Measurements from ENCODE around the gene STK39. TPM values are rescaled to one million over a fixed set of nuclear protein-coding genes. Genes with fewer than 3 reads are reported as not detected.
A peak's percentile ranks its signal among the peaks of the same experiment; 100 is the strongest.

Gene STK39
- polyA plus RNA-seq, 2 of the 4 experiments (the other 2 are of a cell fraction), result 14.2 to 27.2 TPM

DNA sequence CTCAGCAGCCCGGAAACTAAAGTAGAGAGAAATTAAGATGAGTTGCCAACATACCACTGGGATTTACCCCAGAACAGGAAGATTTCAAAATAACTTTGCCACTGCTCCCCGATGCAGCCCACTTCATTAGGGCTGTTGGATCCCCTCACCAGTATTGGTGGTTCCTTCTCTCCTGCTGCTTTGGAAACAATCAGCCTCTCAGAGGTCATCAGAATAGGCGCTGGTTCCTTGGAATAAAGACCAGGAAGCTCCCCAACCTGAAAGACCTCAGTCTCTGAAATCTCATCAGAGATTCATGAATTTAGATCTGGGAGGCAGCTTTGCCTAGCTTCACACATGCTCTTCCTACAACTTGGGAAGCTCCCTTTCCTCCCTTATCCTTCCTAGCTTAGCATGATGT, 332.4 kb downstream of the STK39 start:
- no peak overlapping the region for H3K4me2 ChIP-seq
- 28% methylated on average over 3 of the region's 3 CpGs for WGBS (ENCODE audit: missing lambda C conversion rate)
- DNase-seq (ENCODE audit: low read depth in 1 of 2, low spot score in 1 of 2) (no peak), ATAC-seq (no peak), FAIRE-seq (no peak)
- H3K4me1 ChIP-seq, result no peaks in the 10 kb centered on the region
- no peak overlapping the region for H3K4me3 ChIP-seq
- POLR2A ChIA-PET, result no interaction called here
- no peaks in the 10 kb centered on the region for H3K9me3 ChIP-seq
- CTCF ChIA-PET, result no interaction called here
- H3K27ac ChIP-seq, result no peak overlapping the region
- TF ChIP-seq BHLHE40 (IDR thresholded peaks at IDR 0.05; ENCODE audit: low read depth, low read length) (no peak), RAD21 (conservative IDR thresholded peaks at IDR 0.05 in 1 of 2, IDR thresholded peaks at IDR 0.05 in 1 of 2) (no peak), EP300 (IDR thresholded peaks at IDR 0.05) (no peak), RCOR1 (IDR thresholded peaks at IDR 0.05; ENCODE audit: low read depth, low read length) (no peak), FOSL2 (IDR thresholded peaks at IDR 0.05) (no peak), FOSL2 (CRISPR knock-in tag; IDR thresholded peaks at IDR 0.05) (no peak), HDAC2 (IDR thresholded peaks at IDR 0.05) (no peak), RNF2 (IDR thresholded peaks at IDR 0.05; ENCODE audit: borderline replicate concordance, low read depth) (no peak), CHD4 (IDR thresholded peaks at IDR 0.05; ENCODE audit: borderline replicate concordance) (no peak), FOSB (CRISPR knock-in tag; IDR thresholded peaks at IDR 0.05) (no peak), JUNB (IDR thresholded peaks at IDR 0.05) (no peak)
- TF ChIP-seq, protein P1, sequence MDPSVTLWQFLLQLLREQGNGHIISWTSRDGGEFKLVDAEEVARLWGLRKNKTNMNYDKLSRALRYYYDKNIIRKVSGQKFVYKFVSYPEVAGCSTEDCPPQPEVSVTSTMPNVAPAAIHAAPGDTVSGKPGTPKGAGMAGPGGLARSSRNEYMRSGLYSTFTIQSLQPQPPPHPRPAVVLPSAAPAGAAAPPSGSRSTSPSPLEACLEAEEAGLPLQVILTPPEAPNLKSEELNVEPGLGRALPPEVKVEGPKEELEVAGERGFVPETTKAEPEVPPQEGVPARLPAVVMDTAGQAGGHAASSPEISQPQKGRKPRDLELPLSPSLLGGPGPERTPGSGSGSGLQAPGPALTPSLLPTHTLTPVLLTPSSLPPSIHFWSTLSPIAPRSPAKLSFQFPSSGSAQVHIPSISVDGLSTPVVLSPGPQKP (IDR thresholded peaks at IDR 0.05; ENCODE audit: low read depth, low read length), result no peak

DNA sequence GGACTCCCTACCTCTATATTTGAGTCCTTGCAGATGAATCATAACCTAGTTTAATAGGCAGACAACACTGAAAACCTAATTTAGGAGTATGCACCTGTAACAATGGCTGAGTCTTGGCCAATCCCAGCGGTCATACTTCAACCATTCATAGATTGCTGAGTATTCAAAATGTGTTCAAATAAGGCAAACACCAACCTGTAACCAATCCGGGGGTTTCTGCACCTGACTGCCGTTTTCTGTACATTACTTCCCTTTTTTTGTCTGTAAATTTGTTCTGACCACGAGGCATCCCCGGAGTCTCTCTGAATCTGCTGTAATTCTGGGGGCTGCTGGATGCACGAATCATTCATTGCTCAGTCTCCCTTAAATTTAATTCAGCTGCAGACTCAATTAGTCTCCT, 338.6 kb downstream of the STK39 start:
- 8% methylated on average over 6 of the region's 6 CpGs for WGBS (ENCODE audit: missing lambda C conversion rate)
- no peak for FAIRE-seq
- H3K27ac ChIP-seq, result no peak overlapping the region
- ChIA-PET POLR2A (no interaction called here), CTCF (no interaction called here)
- TF ChIP-seq TP53 (CRISPR knock-in tag; IDR thresholded peaks at IDR 0.05) (no peak), RFX5 (IDR thresholded peaks at IDR 0.05) (no peak), RAD21 (conservative IDR thresholded peaks at IDR 0.05 in 1 of 2, IDR thresholded peaks at IDR 0.05 in 1 of 2) (no peak), HDAC2 (IDR thresholded peaks at IDR 0.05) (no peak), HEYL (CRISPR knock-in tag; IDR thresholded peaks at IDR 0.05) (no peak), FOXS1 (CRISPR knock-in tag; IDR thresholded peaks at IDR 0.05) (no peak)
- TF ChIP-seq, protein P2, sequence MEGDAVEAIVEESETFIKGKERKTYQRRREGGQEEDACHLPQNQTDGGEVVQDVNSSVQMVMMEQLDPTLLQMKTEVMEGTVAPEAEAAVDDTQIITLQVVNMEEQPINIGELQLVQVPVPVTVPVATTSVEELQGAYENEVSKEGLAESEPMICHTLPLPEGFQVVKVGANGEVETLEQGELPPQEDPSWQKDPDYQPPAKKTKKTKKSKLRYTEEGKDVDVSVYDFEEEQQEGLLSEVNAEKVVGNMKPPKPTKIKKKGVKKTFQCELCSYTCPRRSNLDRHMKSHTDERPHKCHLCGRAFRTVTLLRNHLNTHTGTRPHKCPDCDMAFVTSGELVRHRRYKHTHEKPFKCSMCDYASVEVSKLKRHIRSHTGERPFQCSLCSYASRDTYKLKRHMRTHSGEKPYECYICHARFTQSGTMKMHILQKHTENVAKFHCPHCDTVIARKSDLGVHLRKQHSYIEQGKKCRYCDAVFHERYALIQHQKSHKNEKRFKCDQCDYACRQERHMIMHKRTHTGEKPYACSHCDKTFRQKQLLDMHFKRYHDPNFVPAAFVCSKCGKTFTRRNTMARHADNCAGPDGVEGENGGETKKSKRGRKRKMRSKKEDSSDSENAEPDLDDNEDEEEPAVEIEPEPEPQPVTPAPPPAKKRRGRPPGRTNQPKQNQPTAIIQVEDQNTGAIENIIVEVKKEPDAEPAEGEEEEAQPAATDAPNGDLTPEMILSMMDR (IDR thresholded peaks at IDR 0.05), result no peak
- TF ChIP-seq, protein P3, sequence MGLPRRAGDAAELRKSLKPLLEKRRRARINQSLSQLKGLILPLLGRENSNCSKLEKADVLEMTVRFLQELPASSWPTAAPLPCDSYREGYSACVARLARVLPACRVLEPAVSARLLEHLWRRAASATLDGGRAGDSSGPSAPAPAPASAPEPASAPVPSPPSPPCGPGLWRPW (IDR thresholded peaks at IDR 0.05), result no peak
- TF ChIP-seq, protein P4, sequence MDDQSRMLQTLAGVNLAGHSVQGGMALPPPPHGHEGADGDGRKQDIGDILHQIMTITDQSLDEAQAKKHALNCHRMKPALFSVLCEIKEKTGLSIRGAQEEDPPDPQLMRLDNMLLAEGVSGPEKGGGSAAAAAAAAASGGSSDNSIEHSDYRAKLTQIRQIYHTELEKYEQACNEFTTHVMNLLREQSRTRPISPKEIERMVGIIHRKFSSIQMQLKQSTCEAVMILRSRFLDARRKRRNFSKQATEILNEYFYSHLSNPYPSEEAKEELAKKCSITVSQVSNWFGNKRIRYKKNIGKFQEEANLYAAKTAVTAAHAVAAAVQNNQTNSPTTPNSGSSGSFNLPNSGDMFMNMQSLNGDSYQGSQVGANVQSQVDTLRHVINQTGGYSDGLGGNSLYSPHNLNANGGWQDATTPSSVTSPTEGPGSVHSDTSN (IDR thresholded peaks at IDR 0.05), result no peak
- ATAC-seq, result no peak
- H3K4me2 ChIP-seq, result no peak overlapping the region
- H3K9me3 ChIP-seq, result no peaks in the 10 kb centered on the region
- no peaks in the 10 kb centered on the region for H3K4me1 ChIP-seq
- no peak overlapping the region for H3K4me3 ChIP-seq
- no peak for DNase-seq (ENCODE audit: low read depth in 1 of 2, low spot score in 1 of 2)

DNA sequence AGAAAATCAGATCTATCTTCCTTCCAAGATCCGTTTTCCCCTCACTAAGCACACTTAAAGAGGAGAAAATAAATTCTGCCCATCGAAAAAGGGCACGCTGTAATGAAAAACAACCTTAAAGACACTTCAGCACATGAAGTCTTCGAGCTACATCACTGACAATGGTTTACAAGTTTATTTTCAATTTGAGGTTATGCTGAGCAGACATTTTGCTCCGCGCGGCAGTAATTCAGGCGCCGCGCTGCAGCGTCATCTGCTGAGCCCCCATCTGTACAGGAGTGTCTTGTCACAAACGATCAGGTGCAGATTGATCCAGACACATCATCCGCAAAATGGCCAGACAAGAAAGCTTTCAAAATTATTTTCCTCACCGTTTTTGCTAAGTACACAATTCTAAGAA, 341.7 kb downstream of the STK39 start:
- no peak overlapping the region for H3K27ac ChIP-seq
- FAIRE-seq, result no peak
- no peak overlapping the region for H3K4me3 ChIP-seq
- H3K9me3 ChIP-seq, result no peaks in the 10 kb centered on the region
- H3K4me2 ChIP-seq, result no peak overlapping the region
- ChIA-PET POLR2A (no interaction called here), CTCF (no interaction called here)
- no peak for ATAC-seq
- WGBS (ENCODE audit: missing lambda C conversion rate), result 67% methylated on average over 14 of the region's 14 CpGs
- DNase-seq (ENCODE audit: low read depth in 1 of 2, low spot score in 1 of 2), result no peak
- H3K4me1 ChIP-seq, result no peaks in the 10 kb centered on the region
- no peak for TF ChIP-seq JUN (IDR thresholded peaks at IDR 0.05)
- peak; percentile 39 for TF ChIP-seq MAFK (IDR thresholded peaks at IDR 0.05; ENCODE audit: partially characterized antibody)

Small RNA genes lying within 50 kb of the gene (small RNA-seq; reads per million reads assigned to genes)
- gene AC067940.1, result 18.0 to 68.8 (median 31.3) reads per million in 6 experiments

Other genes with a start within 250 kb of the STK39 start
- 16.9 and 19.0 TPM in 2 replicates for gene CERS6, start 208.7 kb upstream of the STK39 start, polyA plus RNA-seq (2011; rRNA removed)
- 10.9 to 12.0 TPM (median 11.6 TPM) in 3 replicates for gene CERS6, start 208.7 kb upstream of the STK39 start, polyA plus RNA-seq (2017; fragmentation: RNase III; extraction: RNeasy Plus Mini Kit Qiagen cat#74134 plus additional on column Dnase treatment)

Measured in A549 (cell line).